ENCODE results near the gene MAD2L1BP. TPM values are rescaled to one million over a fixed set of nuclear protein-coding genes. Genes with fewer than 3 reads are reported as not detected.
A peak's percentile ranks its signal among the peaks of the same experiment; 100 is the strongest.

MAD2L1BP gene
- total and polyA plus RNA-seq, 2 of the 13 experiments (the other 11 are each of a cell fraction or from before 2014, with no cell fraction given): 54.2 to 55.5 TPM

- peak; percentile 79; the same call in 1 of the 2 replicates for TF ChIP-seq ZNF543 (CRISPR knock-in tag; IDR thresholded peaks at IDR 0.05)
- TF ChIP-seq ZNF251 (CRISPR knock-in tag; IDR thresholded peaks at IDR 0.05): no peak
- TF ChIP-seq GZF1 (CRISPR knock-in tag; IDR thresholded peaks at IDR 0.05): 0 out of 2 replicates have a peak, but pooled peaks have one; percentile 27
- TF ChIP-seq POLR2AphosphoS2 (IDR thresholded peaks at IDR 0.05; ENCODE audit: low read depth, low read length): no peak
- TF ChIP-seq CHCHD3 (CRISPR knock-in tag; IDR thresholded peaks at IDR 0.05): no peak
- no peak for TF ChIP-seq SSRP1 (CRISPR knock-in tag; IDR thresholded peaks at IDR 0.05)
- TF ChIP-seq CREB1 (IDR thresholded peaks at IDR 0.05): no peak
- peak; percentile 82 for TF ChIP-seq CREB1 (CRISPR knock-in tag; IDR thresholded peaks at IDR 0.05)
- no peak for TF ChIP-seq SMARCE1 (IDR thresholded peaks at IDR 0.05; ENCODE audit: borderline replicate concordance)
- no peak for TF ChIP-seq ZNF780A (CRISPR knock-in tag; IDR thresholded peaks at IDR 0.05)
- TF ChIP-seq ZNF598 (CRISPR knock-in tag; IDR thresholded peaks at IDR 0.05; ENCODE audit: borderline replicate concordance): peak; percentile 92; the same call in 1 of the 2 replicates
- TF ChIP-seq, protein P1, sequence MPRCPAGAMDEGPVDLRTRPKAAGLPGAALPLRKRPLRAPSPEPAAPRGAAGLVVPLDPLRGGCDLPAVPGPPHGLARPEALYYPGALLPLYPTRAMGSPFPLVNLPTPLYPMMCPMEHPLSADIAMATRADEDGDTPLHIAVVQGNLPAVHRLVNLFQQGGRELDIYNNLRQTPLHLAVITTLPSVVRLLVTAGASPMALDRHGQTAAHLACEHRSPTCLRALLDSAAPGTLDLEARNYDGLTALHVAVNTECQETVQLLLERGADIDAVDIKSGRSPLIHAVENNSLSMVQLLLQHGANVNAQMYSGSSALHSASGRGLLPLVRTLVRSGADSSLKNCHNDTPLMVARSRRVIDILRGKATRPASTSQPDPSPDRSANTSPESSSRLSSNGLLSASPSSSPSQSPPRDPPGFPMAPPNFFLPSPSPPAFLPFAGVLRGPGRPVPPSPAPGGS (CRISPR knock-in tag; IDR thresholded peaks at IDR 0.05): peak; percentile 64; the same call in 1 of the 2 replicates
- TF ChIP-seq NCOA5 (CRISPR knock-in tag; IDR thresholded peaks at IDR 0.05): no peak
- TF ChIP-seq SMAD3 (CRISPR knock-in tag; IDR thresholded peaks at IDR 0.05): 0 out of 2 replicates have a peak, but pooled peaks have one; percentile 66
- TF ChIP-seq FOXK1 (CRISPR knock-in tag; IDR thresholded peaks at IDR 0.05; ENCODE audit: borderline replicate concordance, low read depth): peak; percentile 75; the same call in 1 of the 2 replicates
- no peak for TF ChIP-seq TRAFD1 (CRISPR knock-in tag; IDR thresholded peaks at IDR 0.05; ENCODE audit: borderline replicate concordance)
- TF ChIP-seq, protein P2, sequence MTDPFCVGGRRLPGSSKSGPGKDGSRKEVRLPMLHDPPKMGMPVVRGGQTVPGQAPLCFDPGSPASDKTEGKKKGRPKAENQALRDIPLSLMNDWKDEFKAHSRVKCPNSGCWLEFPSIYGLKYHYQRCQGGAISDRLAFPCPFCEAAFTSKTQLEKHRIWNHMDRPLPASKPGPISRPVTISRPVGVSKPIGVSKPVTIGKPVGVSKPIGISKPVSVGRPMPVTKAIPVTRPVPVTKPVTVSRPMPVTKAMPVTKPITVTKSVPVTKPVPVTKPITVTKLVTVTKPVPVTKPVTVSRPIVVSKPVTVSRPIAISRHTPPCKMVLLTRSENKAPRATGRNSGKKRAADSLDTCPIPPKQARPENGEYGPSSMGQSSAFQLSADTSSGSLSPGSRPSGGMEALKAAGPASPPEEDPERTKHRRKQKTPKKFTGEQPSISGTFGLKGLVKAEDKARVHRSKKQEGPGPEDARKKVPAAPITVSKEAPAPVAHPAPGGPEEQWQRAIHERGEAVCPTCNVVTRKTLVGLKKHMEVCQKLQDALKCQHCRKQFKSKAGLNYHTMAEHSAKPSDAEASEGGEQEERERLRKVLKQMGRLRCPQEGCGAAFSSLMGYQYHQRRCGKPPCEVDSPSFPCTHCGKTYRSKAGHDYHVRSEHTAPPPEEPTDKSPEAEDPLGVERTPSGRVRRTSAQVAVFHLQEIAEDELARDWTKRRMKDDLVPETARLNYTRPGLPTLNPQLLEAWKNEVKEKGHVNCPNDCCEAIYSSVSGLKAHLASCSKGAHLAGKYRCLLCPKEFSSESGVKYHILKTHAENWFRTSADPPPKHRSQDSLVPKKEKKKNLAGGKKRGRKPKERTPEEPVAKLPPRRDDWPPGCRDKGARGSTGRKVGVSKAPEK (CRISPR knock-in tag; IDR thresholded peaks at IDR 0.05; ENCODE audit: borderline replicate concordance): no peak; the same call in 1 of the 2 replicates
- no peak for TF ChIP-seq ZNF317 (CRISPR knock-in tag; IDR thresholded peaks at IDR 0.05)
- TF ChIP-seq ZNF772 (CRISPR knock-in tag; IDR thresholded peaks at IDR 0.05): no peak
- TF ChIP-seq DMAP1 (CRISPR knock-in tag; IDR thresholded peaks at IDR 0.05): peak; percentile 70
- peak; percentile 76 for TF ChIP-seq KLF6 (CRISPR knock-in tag; IDR thresholded peaks at IDR 0.05)
- TF ChIP-seq ZNF580 (CRISPR knock-in tag; IDR thresholded peaks at IDR 0.05; ENCODE audit: borderline replicate concordance, low read depth): peak; percentile 55; the same call in 1 of the 2 replicates
- TF ChIP-seq DBP (CRISPR knock-in tag; IDR thresholded peaks at IDR 0.05; ENCODE audit: not compliant biosample characterization): no peak
- TF ChIP-seq ZBTB38 (CRISPR knock-in tag; IDR thresholded peaks at IDR 0.05): peak; percentile 72; the same call in 1 of the 2 replicates
Observed at GRCh38 chr6:43687437-43688347, 52.1 kb downstream of the MAD2L1BP start, which contains the start of gene MRPS18A (continued).
